Adipocyte (in vitro differentiated cells): Measurements from ENCODE around the gene FHL3.

Experiments
- DNase-seq: peaks from one replicate; pipeline ENCODE4 v3.0.0-alpha.2; 2015; ENCODE audit warnings: low read depth
- H3K27me3 ChIP-seq: replicated peaks from 2 replicates; pipeline ENCODE4 v1.7.0; 2013; ENCODE audit warnings: mild to moderate bottlenecking, low read length, moderate library complexity; ENCODE audit not compliant: control insufficient read depth, insufficient read depth
- H3K36me3 ChIP-seq: 2 replicates; pipeline ENCODE4 v1.7.0; 2013; ENCODE audit warnings: low read length, mild to moderate bottlenecking, moderate library complexity; ENCODE audit not compliant: control insufficient read depth, insufficient read depth, severe bottlenecking
- H3K4me1 ChIP-seq: 2 replicates; pipeline ENCODE4 v1.7.0; 2013; ENCODE audit warnings: mild to moderate bottlenecking, low read length, moderate library complexity; ENCODE audit not compliant: control insufficient read depth, insufficient read depth
- H3K4me3 ChIP-seq: 2 replicates; pipeline ENCODE4 v1.7.0; 2013; ENCODE audit warnings: mild to moderate bottlenecking, low read length, moderate library complexity
- H3K9ac ChIP-seq: 2 replicates; pipeline ENCODE4 v1.7.0; 2013; ENCODE audit warnings: mild to moderate bottlenecking, low read length, moderate library complexity
- H3K9me3 ChIP-seq: 2 replicates; pipeline ENCODE4 v1.7.0; 2013; ENCODE audit warnings: mild to moderate bottlenecking, low read length, moderate library complexity; ENCODE audit not compliant: control insufficient read depth

Gene FHL3

GRCh38 chr1:38021969-38022368 is 16.7 kb upstream of the FHL3 start:
- no peak overlapping the region for H3K4me3 ChIP-seq
- peaks cover 89% of the 10 kb centered on the region for H3K36me3 ChIP-seq
- H3K27me3 ChIP-seq = no peaks in the 10 kb centered on the region
- H3K9me3 ChIP-seq = no peaks in the 10 kb centered on the region
- H3K9ac ChIP-seq = no peak overlapping the region
- H3K4me1 ChIP-seq = peaks cover 7% of the 10 kb centered on the region
- DNase-seq = no peak

- Histone ChIP-seq H3K36me3 (peaks cover 88% of the 10 kb centered on the region), H3K4me1 (peaks cover 23% of the 10 kb centered on the region), H3K9ac (peak overlapping the region; percentile 41), H3K27me3 (no peaks in the 10 kb centered on the region), H3K9me3 (no peaks in the 10 kb centered on the region), H3K4me3 (no peak overlapping the region)
- DNase-seq = no peak
Observed at GRCh38 chr1:38020396-38020795, 15.1 kb upstream of the FHL3 start.

- peaks cover 77% of the 10 kb centered on the region for H3K36me3 ChIP-seq
- H3K9me3 ChIP-seq = no peaks in the 10 kb centered on the region
- H3K4me3 ChIP-seq = no peak overlapping the region
- H3K27me3 ChIP-seq = no peaks in the 10 kb centered on the region
- peaks cover 37% of the 10 kb centered on the region for H3K4me1 ChIP-seq
- no peak overlapping the region for H3K9ac ChIP-seq
- peak; percentile 67 for DNase-seq
Observed at GRCh38 chr1:38018864-38019343, 13.6 kb upstream of the FHL3 start.

- no peaks in the 10 kb centered on the region for H3K9me3 ChIP-seq
- H3K9ac ChIP-seq = peak overlapping the region; percentile 76
- no peak for DNase-seq
- H3K4me3 ChIP-seq = peak overlapping the region; percentile 47
- H3K4me1 ChIP-seq = peaks cover 44% of the 10 kb centered on the region
- peaks cover 49% of the 10 kb centered on the region for H3K36me3 ChIP-seq
- no peaks in the 10 kb centered on the region for H3K27me3 ChIP-seq
Observed at GRCh38 chr1:38015978-38016725, 10.8 kb upstream of the FHL3 start.

GRCh38 chr1:38014724-38015424 is 9.6 kb upstream of the FHL3 start:
- Histone ChIP-seq H3K27me3 (no peaks in the 10 kb centered on the region), H3K36me3 (peaks cover 39% of the 10 kb centered on the region)

GRCh38 chr1:38014171-38014570 is 8.9 kb upstream of the FHL3 start:
- Histone ChIP-seq H3K36me3 (peaks cover 32% of the 10 kb centered on the region), H3K4me1 (peaks cover 38% of the 10 kb centered on the region), H3K27me3 (no peaks in the 10 kb centered on the region), H3K9me3 (no peaks in the 10 kb centered on the region), H3K9ac (peak overlapping the region; percentile 23), H3K4me3 (peak overlapping the region; percentile 94)
- peak; percentile 37 for DNase-seq

More at GRCh38 chr1:38014724-38015424, 9.6 kb upstream of the FHL3 start:
- Histone ChIP-seq H3K4me3 (peak overlapping the region; percentile 94), H3K9me3 (no peaks in the 10 kb centered on the region), H3K9ac (peak overlapping the region; percentile 76), H3K4me1 (peaks cover 38% of the 10 kb centered on the region)
- no peak for DNase-seq

- DNase-seq = no peak
- H3K9me3 ChIP-seq = no peaks in the 10 kb centered on the region
- H3K9ac ChIP-seq = peak overlapping the region; percentile 95
- peaks cover 23% of the 10 kb centered on the region for H3K36me3 ChIP-seq
- peak overlapping the region; percentile 94 for H3K4me3 ChIP-seq
- H3K27me3 ChIP-seq = no peaks in the 10 kb centered on the region
- H3K4me1 ChIP-seq = peaks cover 38% of the 10 kb centered on the region
Observed at GRCh38 chr1:38013227-38013622, 7.9 kb upstream of the FHL3 start.

GRCh38 chr1:38012363-38013226 is 7.3 kb upstream of the FHL3 start, which contains the start of gene UTP11:
UTP11 (plus strand) TSS chr1:38012734; CDS start chr1:38012803, 69 bp downstream.
- H3K27me3 ChIP-seq = no peaks in the 10 kb centered on the region
- H3K9me3 ChIP-seq = no peaks in the 10 kb centered on the region
- peaks cover 17% of the 10 kb centered on the region for H3K36me3 ChIP-seq
- DNase-seq = peak; percentile 99
- H3K9ac ChIP-seq = peak within 1 kb of the TSS; percentile 95
- H3K4me3 ChIP-seq = peak within 1 kb of the TSS; percentile 94
- peaks cover 38% of the 10 kb centered on the region for H3K4me1 ChIP-seq

- Histone ChIP-seq H3K36me3 (no peaks in the 10 kb centered on the region), H3K4me1 (peaks cover 16% of the 10 kb centered on the region), H3K4me3 (no peak overlapping the region), H3K9ac (no peak overlapping the region), H3K9me3 (no peaks in the 10 kb centered on the region), H3K27me3 (no peaks in the 10 kb centered on the region)
- no peak for DNase-seq
Observed at GRCh38 chr1:38009841-38010180, 4.5 kb upstream of the FHL3 start.

- no peak overlapping the region for H3K4me3 ChIP-seq
- no peaks in the 10 kb centered on the region for H3K36me3 ChIP-seq
- no peaks in the 10 kb centered on the region for H3K27me3 ChIP-seq
- H3K9me3 ChIP-seq = no peaks in the 10 kb centered on the region
- peak; percentile 36 for DNase-seq
- H3K9ac ChIP-seq = peak overlapping the region; percentile 41
- H3K4me1 ChIP-seq = peaks cover 12% of the 10 kb centered on the region
Observed at GRCh38 chr1:38009088-38009840, 4.0 kb upstream of the FHL3 start.
